ENCODE results near the gene TAS2R1. TPM values are rescaled to one million over a fixed set of nuclear protein-coding genes. Genes with fewer than 3 reads are reported as not detected.

Gene TAS2R1
- total RNA-seq, 1 donor from 2014 or later = not detected

- DNase-seq (ENCODE audit: low read depth in 2 of 2) = no peak
Measured at GRCh38 chr5:9588254-9588653, 41.9 kb downstream of the TAS2R1 start.

GRCh38 chr5:9587135-9587534, 43.0 kb downstream of the TAS2R1 start:
- no peak for DNase-seq (ENCODE audit: low read depth in 2 of 2)

GRCh38 chr5:9582406-9582805, 47.7 kb downstream of the TAS2R1 start:
- DNase-seq (ENCODE audit: low read depth in 2 of 2) = no peak

Other genes with a start within 250 kb of the TAS2R1 start
- gene SEMA5A, start 84.3 kb downstream of the TAS2R1 start, total RNA-seq = under 0.01 and 0.44 TPM in 2 replicates

Data from lung microvascular endothelial cell (primary cell).